NCI-H1105 treated with DMSO at 0.1 percent for 48 hours (cell line): ENCODE data around the gene ZSCAN10.
"Not testable (repeated sequence)": the region's sequence is repeated elsewhere in the genome, so short reads cannot be mapped to it uniquely, and the experiment has no call there.

Experiments used
- DNase-seq: peaks from one replicate; lab custom pipeline; 2025; lab: John Stamatoyannopoulos, UW

ZSCAN10 gene

GRCh38 chr16:3085868-3086595, 13.1 kb downstream of the ZSCAN10 start:
- no peak for DNase-seq

- DNase-seq: no peak
These were observed 14.0 kb downstream of the ZSCAN10 start for GRCh38 chr16:3084969-3085670.

- no peak for DNase-seq
These were observed 14.6 kb downstream of the ZSCAN10 start for GRCh38 chr16:3084491-3084890.

- DNase-seq: not testable (repeated sequence)
These were observed 15.7 kb downstream of the ZSCAN10 start for GRCh38 chr16:3083408-3083807.

- not testable (repeated sequence) for DNase-seq
These were observed 17.1 kb downstream of the ZSCAN10 start for GRCh38 chr16:3081957-3082356.

GRCh38 chr16:3080024-3080423, 19.1 kb downstream of the ZSCAN10 start:
- DNase-seq: no peak

GRCh38 chr16:3076577-3076976, 22.5 kb downstream of the ZSCAN10 start:
- no peak for DNase-seq

- not testable (repeated sequence) for DNase-seq
These were observed 23.1 kb downstream of the ZSCAN10 start for GRCh38 chr16:3075946-3076345.

- DNase-seq: no peak
These were observed 23.6 kb downstream of the ZSCAN10 start for GRCh38 chr16:3075523-3075915.

GRCh38 chr16:3074860-3075522, 24.1 kb downstream of the ZSCAN10 start:
- DNase-seq: no peak

- DNase-seq: no peak
These were observed 25.6 kb downstream of the ZSCAN10 start for GRCh38 chr16:3073448-3073847.

- DNase-seq: not testable (repeated sequence)
These were observed 26.4 kb downstream of the ZSCAN10 start for GRCh38 chr16:3072576-3073263.

GRCh38 chr16:3072148-3072547, 26.9 kb downstream of the ZSCAN10 start:
- DNase-seq: not testable (repeated sequence)

GRCh38 chr16:3071655-3072054, 27.4 kb downstream of the ZSCAN10 start:
- no peak for DNase-seq

- DNase-seq: no peak
These were observed 28.4 kb downstream of the ZSCAN10 start for GRCh38 chr16:3070608-3071111.

GRCh38 chr16:3069146-3069545, 29.9 kb downstream of the ZSCAN10 start:
- DNase-seq: not testable (repeated sequence)

- DNase-seq: no peak
These were observed 30.6 kb downstream of the ZSCAN10 start for GRCh38 chr16:3068487-3068886.

GRCh38 chr16:3066440-3066748, 32.7 kb downstream of the ZSCAN10 start:
- DNase-seq: no peak

GRCh38 chr16:3065742-3066439, 33.2 kb downstream of the ZSCAN10 start:
- DNase-seq: no peak

GRCh38 chr16:3065069-3065741, 33.9 kb downstream of the ZSCAN10 start, which contains the start of gene IL32:
Gene IL32, plus strand, starts transcription at chr16:3065640. Its CDS starts 172 bp downstream, at chr16:3065812.
- DNase-seq: no peak
